ENCODE results near the gene IQCN.
A peak's percentile ranks its signal among the peaks of the same experiment; 100 is the strongest.

Gene IQCN

GRCh38 chr19:18263324-18264136, 10.7 kb downstream of the IQCN start:
- DNase-seq: no peak

GRCh38 chr19:18262917-18263316, 11.3 kb downstream of the IQCN start:
- no peak for DNase-seq

- DNase-seq: no peak
These were observed 12.1 kb downstream of the IQCN start for GRCh38 chr19:18262144-18262543.

- no peak for DNase-seq
These were observed 12.8 kb downstream of the IQCN start for GRCh38 chr19:18261474-18261873.

GRCh38 chr19:18259893-18260292, 14.4 kb downstream of the IQCN start:
- DNase-seq: no peak

- no peak for DNase-seq
These were observed 16.5 kb downstream of the IQCN start for GRCh38 chr19:18257503-18258470.

GRCh38 chr19:18254546-18255503, 19.4 kb downstream of the IQCN start:
- DNase-seq: no peak

GRCh38 chr19:18253716-18254115, 20.5 kb downstream of the IQCN start:
- no peak for DNase-seq

GRCh38 chr19:18253130-18253529, 21.1 kb downstream of the IQCN start:
- DNase-seq: no peak

GRCh38 chr19:18252370-18252717, 21.9 kb downstream of the IQCN start:
- no peak for DNase-seq

- DNase-seq: peak; percentile 42
These were observed 22.5 kb downstream of the IQCN start for GRCh38 chr19:18251587-18252369.

GRCh38 chr19:18249834-18250233, 24.4 kb downstream of the IQCN start:
- DNase-seq: no peak

- DNase-seq: no peak
These were observed 29.0 kb downstream of the IQCN start for GRCh38 chr19:18245297-18245696.

GRCh38 chr19:18239303-18239702, 34.9 kb downstream of the IQCN start:
- no peak for DNase-seq

GRCh38 chr19:18234194-18234593, 40.1 kb downstream of the IQCN start:
- no peak for DNase-seq

- peak; percentile 58 for DNase-seq
These were observed 40.9 kb downstream of the IQCN start for GRCh38 chr19:18233224-18233825.

- DNase-seq: peak; percentile 14
These were observed 41.6 kb downstream of the IQCN start for GRCh38 chr19:18232540-18233223.

- DNase-seq: no peak
These were observed 42.5 kb downstream of the IQCN start for GRCh38 chr19:18231775-18232174.

- peak; percentile 43 for DNase-seq
These were observed 43.1 kb downstream of the IQCN start for GRCh38 chr19:18230941-18231734.

GRCh38 chr19:18229915-18230314, 44.3 kb downstream of the IQCN start:
- no peak for DNase-seq

Measured in NCI-H226 (cell line).